GM12873 (cell line): ENCODE data around the gene DOHH.

Experiments
- CTCF ChIP-seq: IDR thresholded peaks from 2 replicates; pipeline ENCODE4 v1.5.1; 2012; ENCODE audit warnings: low read depth, mild to moderate bottlenecking, moderate library complexity, low read length, control low read depth; ENCODE audit not compliant: insufficient read depth; ENCODE audit errors: missing control alignments

The DOHH gene

GRCh38 chr19:3444695-3445234 is 55.7 kb downstream of the DOHH start:
- no peak for TF ChIP-seq CTCF

GRCh38 chr19:3443840-3444694 is 56.4 kb downstream of the DOHH start:
- no peak for TF ChIP-seq CTCF

GRCh38 chr19:3442487-3443071 is 57.9 kb downstream of the DOHH start:
- TF ChIP-seq CTCF: no peak

GRCh38 chr19:3441986-3442329 is 58.5 kb downstream of the DOHH start:
- no peak for TF ChIP-seq CTCF

- TF ChIP-seq CTCF: no peak
Measured at GRCh38 chr19:3441089-3441985, 59.1 kb downstream of the DOHH start.
